Body of pancreas (tissue), 4 donors: ENCODE results near the gene FADS6. TPM values are rescaled to one million over a fixed set of nuclear protein-coding genes. Genes with fewer than 3 reads are reported as not detected.
"Not testable (repeated sequence)": the region's sequence is repeated elsewhere in the genome, so short reads cannot be mapped to it uniquely, and the experiment has no call there.

Experiments used
- ATAC-seq: fragments of 150-250 bp; one replicate; pipeline ENCODE4 v1.9.1; 2016
- DNase-seq, 4 donors: peaks; one replicate each; pipeline ENCODE4 v3.0.0-alpha.2; 2019
- H3K27ac ChIP-seq, 4 donors: fragments of 200-600 bp; sonication (generic); 1 replicate in 3 of 4; 2 replicates in 1 of 4; pipeline versions ENCODE4 v1.5.1 to v1.6.1; 2016 to 2019; ENCODE audit warnings: mild to moderate bottlenecking in 1 of 4, mixed read lengths in 1 of 4, moderate library complexity in 1 of 4
- H3K27me3 ChIP-seq, 2 donors: fragments of 200-600 bp; sonication (generic); one replicate each; pipeline ENCODE4 v1.6.0; 2016; ENCODE audit warnings: mild to moderate bottlenecking in 1 of 2
- H3K36me3 ChIP-seq, 2 donors: fragments of 200-600 bp; sonication (generic); replicated peaks in 1 of 2; 2 replicates each; pipeline ENCODE4 v1.5.1; 2016; ENCODE audit warnings: low read depth in 2 of 2; ENCODE audit not compliant: insufficient read depth in 1 of 2
- H3K4me1 ChIP-seq: fragments of 200-600 bp; sonication (generic); one replicate; pipeline ENCODE4 v1.6.0; 2016
- H3K4me3 ChIP-seq, 2 donors: fragments of 200-600 bp; sonication (generic); 1 replicate in 1 of 2; 2 replicates in 1 of 2; pipeline ENCODE4 v1.5.1; 2016 to 2019
- H3K9me3 ChIP-seq, 3 donors: fragments of 200-600 bp; sonication (generic); 1 replicate in 2 of 3; 2 replicates in 1 of 3; pipeline ENCODE4 v1.5.1; 2016
- CTCF ChIP-seq, 7 experiments: fragments of 450-650 bp in 4 of 7; fragments of 200-600 bp in 3 of 7; sonication (generic) in 3 of 7; IDR thresholded peaks; one replicate each; pipeline ENCODE4 v1.5.1; 2016 to 2019; ENCODE audit warnings: antibody characterized with exemption in 7 of 7
- POLR2A ChIP-seq, 3 donors: fragments of 450-650 bp; IDR thresholded peaks; one replicate each; pipeline ENCODE4 v1.6.1; 2016; ENCODE audit warnings: antibody characterized with exemption in 3 of 3, mild to moderate bottlenecking in 2 of 3
- WGBS, 2 donors: methylation state at CpG; one replicate each; pipeline ENCODE4 v1.1.5; 2017; 5-methylcytosine and 5-hydroxymethylcytosine counted together
- intact Hi-C: fragments of 100-400 bp; cut with DNase I; formaldehyde crosslinking; loops from one replicate; pipeline ENCODE4 v1.15.1; 2023
- total RNA-seq, 2 donors: library from RNA; depleted of rRNA; stranded (reverse); fragments of >200 nt; gene quantifications; one replicate each; pipeline ENCODE4 v1.1.0, GENCODE V29; 2016

FADS6 gene
- total RNA-seq, 2 donors from 2014 or later: not detected

GRCh38 chr17:74907012-74907411, 13.6 kb upstream of the FADS6 start:
- intact Hi-C loops: no loop called here
- 90% methylated on average over 16 of the region's 34 CpGs; no CpG with 5 or more reads in 1 of the 2 donors for WGBS, 2 donors
- no peaks in the 10 kb centered on the region for H3K4me1 ChIP-seq
- H3K36me3 ChIP-seq: no peaks in the 10 kb centered on the region
- no peak overlapping the region for H3K27ac ChIP-seq
- DNase-seq: no peak
- H3K9me3 ChIP-seq: no peaks in the 10 kb centered on the region
- no peak for TF ChIP-seq POLR2A (IDR thresholded peaks at IDR 0.05)
- no peak for TF ChIP-seq CTCF (IDR thresholded peaks at IDR 0.05)
- ATAC-seq: no peak
- no peaks in the 10 kb centered on the region for H3K27me3 ChIP-seq
- H3K4me3 ChIP-seq: no peak overlapping the region

GRCh38 chr17:74906214-74906793, 12.9 kb upstream of the FADS6 start:
- H3K9me3 ChIP-seq, ATAC-seq, H3K27ac ChIP-seq, H3K27me3 ChIP-seq, H3K4me1 ChIP-seq, intact Hi-C loops, DNase-seq, H3K36me3 ChIP-seq, H3K4me3 ChIP-seq: not testable (repeated sequence)
- WGBS, 2 donors: 58 to 62% methylated on average over 6 of the region's 6 CpGs

- no peak for ATAC-seq
- Histone ChIP-seq H3K27me3 (no peaks in the 10 kb centered on the region), H3K36me3 (no peaks in the 10 kb centered on the region), H3K4me1 (no peaks in the 10 kb centered on the region), H3K9me3 (no peaks in the 10 kb centered on the region), H3K27ac (no peak overlapping the region), H3K4me3 (no peak overlapping the region)
- intact Hi-C loops: no loop called here
- TF ChIP-seq POLR2A (IDR thresholded peaks at IDR 0.05) (no peak), CTCF (IDR thresholded peaks at IDR 0.05) (no peak)
- WGBS, 2 donors: 77 to 79% methylated on average over 6 to 7 of the region's 7 CpGs
- DNase-seq: no peak
Observed at GRCh38 chr17:74904687-74905409, 11.4 kb upstream of the FADS6 start.

GRCh38 chr17:74903671-74904070, 10.2 kb upstream of the FADS6 start:
- Histone ChIP-seq H3K4me3 (no peak overlapping the region), H3K9me3 (no peaks in the 10 kb centered on the region), H3K27me3 (no peaks in the 10 kb centered on the region), H3K4me1 (no peaks in the 10 kb centered on the region), H3K36me3 (no peaks in the 10 kb centered on the region), H3K27ac (no peak overlapping the region)
- 55 to 67% methylated on average over 4 to 6 of the region's 6 CpGs for WGBS, 2 donors
- TF ChIP-seq POLR2A (IDR thresholded peaks at IDR 0.05): no peak
- TF ChIP-seq CTCF (IDR thresholded peaks at IDR 0.05): no peak
- intact Hi-C loops: no loop called here
- DNase-seq (no peak), ATAC-seq (no peak)

- Histone ChIP-seq H3K27ac (no peak overlapping the region), H3K36me3 (no peaks in the 10 kb centered on the region), H3K9me3 (no peaks in the 10 kb centered on the region), H3K4me3 (no peak overlapping the region), H3K27me3 (no peaks in the 10 kb centered on the region), H3K4me1 (no peaks in the 10 kb centered on the region)
- DNase-seq (no peak), ATAC-seq (no peak)
- intact Hi-C loops: no loop called here
- TF ChIP-seq CTCF (IDR thresholded peaks at IDR 0.05): no peak
- no peak for TF ChIP-seq POLR2A (IDR thresholded peaks at IDR 0.05)
- WGBS, 2 donors: 82 to 83% methylated on average over 9 of the region's 9 CpGs
Observed at GRCh38 chr17:74903034-74903433, 9.6 kb upstream of the FADS6 start.
